Thyroid gland (tissue), 4 donors: ENCODE data around the gene TAX1BP1. TPM values are rescaled to one million over a fixed set of nuclear protein-coding genes. Genes with fewer than 3 reads are reported as not detected.

Source experiments
- DNase-seq, 2 donors: peaks; one replicate each; pipeline ENCODE4 v3.0.0-alpha.2; 2019
- H3K27ac ChIP-seq, 3 donors: fragments of 200-600 bp; sonication (generic); 1 replicate in 2 of 3; 2 replicates in 1 of 3; pipeline ENCODE4 v1.5.1; 2016 to 2019; ENCODE audit warnings: mild to moderate bottlenecking in 1 of 3, moderate library complexity in 1 of 3
- H3K27me3 ChIP-seq: fragments of 200-600 bp; sonication (generic); one replicate; pipeline ENCODE4 v1.5.1; 2019
- H3K36me3 ChIP-seq, 2 donors: fragments of 200-600 bp; sonication (generic); one replicate each; pipeline ENCODE4 v1.5.1; 2016 to 2019
- H3K4me1 ChIP-seq, 2 donors: fragments of 200-600 bp; sonication (generic); one replicate each; pipeline ENCODE4 v1.5.1; 2017 to 2019
- H3K4me3 ChIP-seq, 3 donors: fragments of 200-600 bp; sonication (generic); replicated peaks in 1 of 3; 1 replicate in 2 of 3; 2 replicates in 1 of 3; pipeline ENCODE4 v1.5.1; 2016; ENCODE audit warnings: mild to moderate bottlenecking in 1 of 3
- H3K9me3 ChIP-seq: fragments of 200-600 bp; sonication (generic); one replicate; pipeline ENCODE4 v1.5.1; 2017
- CTCF ChIP-seq, 6 experiments: fragments of 200-600 bp in 3 of 6; fragments of 450-650 bp in 3 of 6; sonication (generic) in 3 of 6; IDR thresholded peaks; one replicate each; pipeline ENCODE4 v1.5.1; 2016 to 2019; ENCODE audit warnings: antibody characterized with exemption in 6 of 6, mild to moderate bottlenecking in 2 of 6, inconsistent platforms in 1 of 6, moderate library complexity in 1 of 6
- POLR2A ChIP-seq, 2 donors: fragments of 450-650 bp; IDR thresholded peaks; one replicate each; pipeline ENCODE4 v1.6.1; 2017; ENCODE audit warnings: antibody characterized with exemption in 2 of 2, mild to moderate bottlenecking in 2 of 2, moderate library complexity in 1 of 2
- WGBS, 2 donors: methylation state at CpG; one replicate each; pipeline ENCODE4 v1.1.5; 2017; 5-methylcytosine and 5-hydroxymethylcytosine counted together
- intact Hi-C: fragments of 100-400 bp; cut with DNase I; formaldehyde crosslinking; loops from one replicate; pipeline ENCODE4 v1.15.1; 2023
- total RNA-seq, 4 donors: library from RNA; depleted of rRNA; stranded (reverse); fragments of >200 nt; gene quantifications; one replicate each; pipeline ENCODE4 v1.2.3, GENCODE V29; 2016

The TAX1BP1 gene
- total RNA-seq, 4 donors from 2014 or later = 97.7 to 143 (median 120) TPM

DNA sequence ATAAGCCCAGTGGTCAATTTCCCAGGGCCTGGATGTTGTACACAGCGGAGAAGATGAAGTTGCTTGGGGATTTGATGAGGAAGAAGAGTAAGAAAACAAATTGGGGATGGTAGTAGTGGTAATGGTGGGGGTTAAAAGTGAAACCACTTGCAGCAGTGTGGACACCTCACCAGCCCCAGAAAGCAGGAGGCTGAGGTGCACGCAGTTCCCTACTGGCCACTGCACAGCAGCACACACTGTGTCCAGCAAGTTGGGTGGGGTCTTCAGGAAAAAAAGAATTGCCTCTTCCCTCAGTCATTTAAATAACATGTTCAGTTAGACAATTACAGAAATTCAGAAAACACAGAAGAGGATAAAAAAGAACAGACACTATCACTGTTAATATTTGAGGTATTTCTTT lies 96.6 kb downstream of the TAX1BP1 start:
- WGBS, 2 donors = 97 to 98% methylated on average over 2 of the region's 2 CpGs
- Histone ChIP-seq H3K9me3 (no peaks in the 10 kb centered on the region), H3K36me3 (peaks cover 0 to 5% of the 10 kb centered on the region in 2 donors), H3K4me1 (peaks cover 7 to 9% of the 10 kb centered on the region in 2 donors), H3K27me3 (no peaks in the 10 kb centered on the region), H3K27ac (no peak overlapping the region), H3K4me3 (no peak overlapping the region)
- no peak for DNase-seq
- intact Hi-C loops = no loop called here
- TF ChIP-seq CTCF (IDR thresholded peaks at IDR 0.05) (no peak), POLR2A (IDR thresholded peaks at IDR 0.05) (no peak)

- no peaks in the 10 kb centered on the region for H3K36me3 ChIP-seq
- no peak for DNase-seq
- H3K4me1 ChIP-seq = peaks cover 7 to 9% of the 10 kb centered on the region in 2 donors
- no peak overlapping the region for H3K4me3 ChIP-seq
- WGBS, 2 donors = 94% methylated on average over 10 of the region's 10 CpGs
- H3K27ac ChIP-seq = no peak overlapping the region
- no peaks in the 10 kb centered on the region for H3K9me3 ChIP-seq
- TF ChIP-seq CTCF (IDR thresholded peaks at IDR 0.05) (no peak), POLR2A (IDR thresholded peaks at IDR 0.05) (no peak)
- intact Hi-C loops = no loop called here
- no peaks in the 10 kb centered on the region for H3K27me3 ChIP-seq
These were observed 99.1 kb downstream of the TAX1BP1 start for GRCh38 chr7:27839099-27839498.

GRCh38 chr7:27840313-27840712 lies 100.4 kb downstream of the TAX1BP1 start:
- DNase-seq = no peak
- WGBS, 2 donors = 91 to 96% methylated on average over 8 of the region's 8 CpGs
- Histone ChIP-seq H3K9me3 (no peaks in the 10 kb centered on the region), H3K27ac (no peak overlapping the region), H3K4me1 (no peaks in the 10 kb centered on the region), H3K36me3 (no peaks in the 10 kb centered on the region), H3K4me3 (no peak overlapping the region), H3K27me3 (no peaks in the 10 kb centered on the region)
- intact Hi-C loops = no loop called here
- no peak for TF ChIP-seq POLR2A (IDR thresholded peaks at IDR 0.05)
- TF ChIP-seq CTCF (IDR thresholded peaks at IDR 0.05) = no peak

- no peaks in the 10 kb centered on the region for H3K36me3 ChIP-seq
- H3K9me3 ChIP-seq = no peaks in the 10 kb centered on the region
- H3K4me3 ChIP-seq = no peak overlapping the region
- WGBS, 2 donors = 93 to 94% methylated on average over 13 to 18 of the region's 18 CpGs
- TF ChIP-seq POLR2A (IDR thresholded peaks at IDR 0.05) (no peak), CTCF (IDR thresholded peaks at IDR 0.05) (no peak)
- intact Hi-C loops = no loop called here
- no peak overlapping the region for H3K27ac ChIP-seq
- no peak for DNase-seq
- H3K4me1 ChIP-seq = no peaks in the 10 kb centered on the region
- no peaks in the 10 kb centered on the region for H3K27me3 ChIP-seq
These were observed 100.9 kb downstream of the TAX1BP1 start for GRCh38 chr7:27840760-27841364.

DNA sequence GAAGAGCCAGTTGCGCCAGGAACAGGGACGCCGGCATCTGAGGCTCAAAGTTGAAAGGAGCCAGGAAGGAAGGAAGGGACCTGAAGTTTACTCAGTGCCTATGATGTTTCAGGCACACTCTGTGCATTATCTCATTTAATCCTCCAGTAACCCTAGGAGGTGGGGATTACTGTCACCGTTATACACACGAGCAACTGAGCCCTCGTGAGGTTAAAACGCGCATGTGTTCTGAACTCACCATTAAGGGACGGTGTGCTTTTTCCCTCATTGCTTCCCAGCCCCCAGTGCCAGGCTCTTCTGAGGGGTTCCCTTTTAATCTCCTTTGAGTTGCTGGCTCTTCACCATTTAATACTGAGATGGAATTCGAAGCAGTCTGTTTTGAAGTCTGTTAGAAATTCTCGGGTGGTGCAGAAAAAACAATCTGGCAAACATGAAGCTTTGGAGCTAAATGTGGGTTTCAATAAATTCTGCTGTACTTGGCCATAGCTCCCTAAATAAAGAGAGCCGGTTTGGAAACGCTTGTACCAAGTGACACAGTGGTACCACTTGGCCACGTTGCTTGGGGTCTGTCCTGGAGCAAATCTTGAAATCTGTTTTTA lies 102.2 kb downstream of the TAX1BP1 start:
- 59 to 69% methylated on average over 14 of the region's 14 CpGs for WGBS, 2 donors
- Histone ChIP-seq H3K27me3 (no peaks in the 10 kb centered on the region), H3K27ac (no peak overlapping the region), H3K36me3 (no peaks in the 10 kb centered on the region), H3K9me3 (no peaks in the 10 kb centered on the region), H3K4me3 (no peak overlapping the region), H3K4me1 (no peaks in the 10 kb centered on the region)
- DNase-seq = no peak
- no peak for TF ChIP-seq CTCF (IDR thresholded peaks at IDR 0.05)
- no peak for TF ChIP-seq POLR2A (IDR thresholded peaks at IDR 0.05)
- intact Hi-C loops = no loop called here
